Measurements from ENCODE around the gene NCAN. TPM values are rescaled to one million over a fixed set of nuclear protein-coding genes. Genes with fewer than 3 reads are reported as not detected.
A peak's percentile ranks its signal among the peaks of the same experiment; 100 is the strongest.

The NCAN gene
- total RNA-seq, 4 donors from 2014 or later, result 0.21 TPM; not detected in 3

GRCh38 chr19:19259741-19260140 is 48.0 kb downstream of the NCAN start:
- Histone ChIP-seq H3K4me1 (peaks cover 0 to 8% of the 10 kb centered on the region in 2 donors), H3K27me3 (no peaks in the 10 kb centered on the region), H3K36me3 (no peaks in the 10 kb centered on the region), H3K27ac (no peak overlapping the region), H3K4me3 (no peak overlapping the region), H3K9me3 (peaks cover 0 to 3% of the 10 kb centered on the region in 2 donors)
- intact Hi-C loops (cut with DNase I; ENCODE audit: low total_unique reads), result no loop called here
- TF ChIP-seq POLR2A (IDR thresholded peaks at IDR 0.05) (no peak), CTCF (IDR thresholded peaks at IDR 0.05) (no peak)
- DNase-seq, result no peak

DNA sequence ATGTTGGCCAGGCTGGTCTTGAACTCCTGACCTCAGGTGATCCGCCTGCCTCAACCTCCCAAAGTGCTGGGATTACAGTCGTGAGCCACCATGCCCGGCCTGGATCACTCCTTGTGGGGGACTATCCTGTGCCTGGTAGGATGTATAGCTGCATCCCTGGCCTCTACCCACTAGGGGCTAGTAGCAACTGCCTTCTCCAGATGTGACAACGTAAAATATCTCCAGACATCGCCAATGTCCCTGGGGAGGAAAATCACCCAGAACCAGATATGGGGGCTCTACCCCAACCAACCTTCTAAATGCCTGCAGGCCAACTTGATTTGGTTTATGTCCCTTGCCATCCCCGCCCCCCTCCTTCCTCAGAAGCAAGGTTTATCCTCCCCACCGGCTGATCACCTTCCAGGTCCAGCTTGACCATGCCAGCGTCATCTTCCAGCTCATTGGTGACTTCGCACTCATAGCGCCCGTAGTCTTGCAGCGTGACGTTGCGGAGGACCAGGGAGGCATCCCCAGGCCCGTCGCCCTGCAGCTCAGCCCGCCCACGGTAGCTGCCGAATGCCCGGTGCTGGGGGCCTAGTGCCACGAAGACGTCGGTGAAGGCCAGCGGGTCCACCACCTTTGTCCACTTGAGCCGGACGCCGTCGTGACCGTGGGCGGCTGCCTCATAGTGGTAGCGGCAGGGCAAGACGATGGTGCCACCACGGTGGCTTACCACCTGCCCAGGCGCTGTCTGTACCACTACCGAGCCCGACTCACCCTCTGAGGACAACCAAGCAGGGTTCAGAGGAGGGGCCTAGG is 48.9 kb downstream of the NCAN start:
- TF ChIP-seq POLR2A (IDR thresholded peaks at IDR 0.05) (no peak), CTCF (IDR thresholded peaks at IDR 0.05) (no peak)
- no peaks in the 10 kb centered on the region for H3K27me3 ChIP-seq
- DNase-seq, result no peak
- no peak overlapping the region for H3K4me3 ChIP-seq
- intact Hi-C loops (cut with DNase I; ENCODE audit: low total_unique reads), result no loop called here
- no peaks in the 10 kb centered on the region for H3K36me3 ChIP-seq
- no peak overlapping the region for H3K27ac ChIP-seq
- peaks cover 0 to 8% of the 10 kb centered on the region in 2 donors for H3K4me1 ChIP-seq
- H3K9me3 ChIP-seq, result peaks cover 0 to 3% of the 10 kb centered on the region in 2 donors

- no peaks in the 10 kb centered on the region for H3K36me3 ChIP-seq
- DNase-seq, result no peak
- intact Hi-C loops (cut with DNase I; ENCODE audit: low total_unique reads), result no loop called here
- H3K4me3 ChIP-seq, result peak overlapping the region in 1 of 2 donors; percentile 23
- TF ChIP-seq CTCF (IDR thresholded peaks at IDR 0.05), result no peak
- H3K27me3 ChIP-seq, result no peaks in the 10 kb centered on the region
- no peak overlapping the region for H3K27ac ChIP-seq
- H3K9me3 ChIP-seq, result peaks cover 0 to 3% of the 10 kb centered on the region in 2 donors
- H3K4me1 ChIP-seq, result peaks cover 0 to 8% of the 10 kb centered on the region in 2 donors
These were observed 49.8 kb downstream of the NCAN start for GRCh38 chr19:19261350-19262189.

GRCh38 chr19:19262190-19263057 is 50.7 kb downstream of the NCAN start:
- H3K27me3 ChIP-seq, result no peaks in the 10 kb centered on the region
- intact Hi-C loops (cut with DNase I; ENCODE audit: low total_unique reads), result no loop called here
- no peak overlapping the region for H3K4me3 ChIP-seq

More at GRCh38 chr19:19262190-19263057, 50.7 kb downstream of the NCAN start:
- Histone ChIP-seq H3K36me3 (no peaks in the 10 kb centered on the region), H3K9me3 (peaks cover 0 to 3% of the 10 kb centered on the region in 2 donors), H3K4me1 (peaks cover 0 to 8% of the 10 kb centered on the region in 2 donors), H3K27ac (no peak overlapping the region)
- no peak for TF ChIP-seq POLR2A (IDR thresholded peaks at IDR 0.05)
- TF ChIP-seq CTCF (IDR thresholded peaks at IDR 0.05), result no peak
- no peak for DNase-seq
